ENCODE results near the gene PGAM1.
"Not testable (repeated sequence)": the region's sequence is repeated elsewhere in the genome, so short reads cannot be mapped to it uniquely, and the experiment has no call there.

The PGAM1 gene

DNA sequence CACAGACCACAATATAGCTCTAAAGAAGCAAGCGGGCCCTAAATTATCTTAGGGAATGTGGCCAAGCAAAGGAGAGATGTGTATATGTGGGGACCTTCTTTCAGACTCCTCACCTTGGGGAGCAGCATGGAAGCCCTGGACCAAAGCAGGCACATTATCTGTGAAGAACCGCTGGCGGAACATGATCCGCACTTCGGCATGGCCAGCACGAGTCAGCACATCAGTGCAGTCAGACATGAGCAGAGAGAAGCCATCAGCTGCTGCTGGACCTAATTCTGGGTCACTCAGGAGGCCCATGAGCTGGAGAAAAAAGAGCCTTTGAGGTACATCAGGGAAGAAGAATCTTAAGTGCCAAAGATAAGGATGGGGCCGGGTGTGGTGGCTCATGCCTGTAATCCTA, 33.9 kb downstream of the PGAM1 start:
- no peak for DNase-seq

DNA sequence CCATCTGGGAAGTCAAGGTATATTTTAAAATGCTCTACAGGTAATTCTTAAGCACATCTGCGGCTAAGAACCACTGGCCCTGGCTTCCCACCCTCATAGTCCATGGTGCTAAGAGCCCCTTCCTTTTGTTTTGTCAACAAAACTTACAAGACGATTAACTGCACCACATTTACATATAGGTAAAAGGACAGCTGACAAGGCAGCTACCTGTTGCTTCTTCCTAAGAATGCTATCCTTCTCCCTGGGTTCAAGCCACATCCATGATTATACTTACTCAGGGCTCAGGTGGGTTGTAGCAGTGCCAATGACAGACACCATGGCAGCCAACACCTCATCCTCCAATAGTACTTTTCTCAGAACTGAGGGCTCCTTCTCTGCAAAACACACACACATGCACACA, 36.3 kb downstream of the PGAM1 start:
- DNase-seq: no peak

DNA sequence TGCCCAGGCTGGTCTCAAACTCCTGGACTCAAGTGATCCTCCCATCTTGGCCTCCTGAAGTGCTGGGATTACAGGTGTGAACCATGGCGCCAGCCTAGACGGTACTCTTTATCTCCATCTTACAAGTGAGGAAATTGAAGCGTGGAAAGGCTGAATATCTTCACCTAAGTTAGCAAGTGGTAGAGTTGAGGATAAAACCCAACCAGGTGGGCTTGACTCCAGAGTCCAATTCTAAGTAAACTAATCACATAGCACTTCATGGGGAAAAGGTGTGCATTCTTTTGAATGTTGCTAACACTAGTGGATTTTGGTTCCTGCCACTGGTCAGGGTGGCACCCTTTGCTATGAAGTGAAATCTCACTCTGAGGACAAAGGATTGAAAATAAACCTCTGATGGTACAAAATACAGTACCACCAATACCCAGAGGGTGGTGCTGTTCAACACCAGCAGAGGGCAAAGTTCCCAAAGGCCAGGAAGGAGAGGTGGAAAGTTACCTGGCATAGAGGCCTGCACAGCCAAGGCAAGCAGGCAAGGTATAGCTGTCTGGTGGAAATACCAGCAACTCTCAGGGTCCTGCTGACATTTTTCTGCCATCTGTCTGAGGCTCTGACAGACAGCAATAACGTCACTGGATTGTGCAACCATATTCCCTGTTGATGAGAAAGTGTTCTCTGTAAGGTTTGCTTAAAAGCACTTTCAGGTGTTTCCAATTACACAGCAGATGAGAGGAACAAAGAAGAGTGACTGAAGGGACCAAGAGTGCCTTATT, 37.6 kb downstream of the PGAM1 start:
- no peak for DNase-seq

DNA sequence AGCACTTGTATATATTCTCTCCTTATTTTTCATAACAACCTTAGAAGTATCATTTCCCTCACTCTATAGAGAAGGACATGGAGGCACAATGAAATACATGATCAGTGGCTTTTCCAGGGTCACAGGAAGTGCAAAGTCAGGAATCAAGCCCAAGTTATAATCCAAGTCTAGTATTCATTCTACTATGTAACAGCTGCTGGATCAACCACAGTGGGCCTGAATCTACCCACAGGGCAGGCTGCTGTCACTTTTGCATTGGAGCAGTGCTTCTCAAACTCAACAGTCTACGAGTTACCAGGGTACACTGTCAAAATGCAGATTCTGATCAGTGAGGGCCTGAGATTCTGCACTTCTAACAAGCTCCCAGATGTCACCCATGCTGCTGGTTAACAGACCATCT, 38.2 kb downstream of the PGAM1 start:
- DNase-seq: no peak

DNA sequence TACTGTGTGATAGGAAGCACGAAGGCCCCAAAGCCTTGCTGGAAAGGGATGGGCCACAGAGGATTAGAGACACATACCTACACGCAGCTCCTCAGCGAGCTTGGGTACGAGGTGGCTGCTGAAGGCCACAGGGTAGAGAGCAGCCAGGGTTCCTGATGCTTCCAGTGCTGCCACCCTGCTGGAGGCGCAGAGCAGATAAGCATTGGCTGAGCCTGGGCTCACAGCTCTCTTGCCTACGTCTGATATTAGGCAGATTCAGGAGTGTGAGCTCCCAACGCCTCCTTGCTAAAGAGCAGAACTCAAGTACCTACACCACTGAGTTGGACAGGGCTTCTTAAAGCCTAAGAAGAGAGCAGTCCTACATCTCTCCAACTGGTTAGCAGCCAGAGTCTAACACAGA, 40.0 kb downstream of the PGAM1 start:
- DNase-seq: no peak

DNA sequence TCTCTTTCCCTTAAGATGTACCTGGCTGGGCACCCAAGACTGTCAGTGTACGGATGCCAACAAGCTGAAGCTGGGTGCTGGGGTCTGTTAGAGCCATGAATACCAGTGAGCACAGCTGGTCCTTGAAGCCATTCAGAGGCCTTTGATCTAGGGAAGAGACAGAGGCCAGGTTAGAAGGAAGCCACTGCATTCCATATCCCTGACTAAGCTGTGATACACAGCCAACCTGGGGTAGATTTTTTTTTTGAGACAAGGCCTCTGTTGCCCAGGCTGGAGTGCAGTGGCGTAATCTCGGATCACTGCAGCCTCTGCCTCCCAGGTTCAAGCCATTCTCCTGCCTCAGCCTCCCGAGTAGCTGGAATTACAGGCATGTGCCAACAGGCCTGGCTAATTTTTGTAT, 40.8 kb downstream of the PGAM1 start:
- peak; percentile 52 for DNase-seq

DNA sequence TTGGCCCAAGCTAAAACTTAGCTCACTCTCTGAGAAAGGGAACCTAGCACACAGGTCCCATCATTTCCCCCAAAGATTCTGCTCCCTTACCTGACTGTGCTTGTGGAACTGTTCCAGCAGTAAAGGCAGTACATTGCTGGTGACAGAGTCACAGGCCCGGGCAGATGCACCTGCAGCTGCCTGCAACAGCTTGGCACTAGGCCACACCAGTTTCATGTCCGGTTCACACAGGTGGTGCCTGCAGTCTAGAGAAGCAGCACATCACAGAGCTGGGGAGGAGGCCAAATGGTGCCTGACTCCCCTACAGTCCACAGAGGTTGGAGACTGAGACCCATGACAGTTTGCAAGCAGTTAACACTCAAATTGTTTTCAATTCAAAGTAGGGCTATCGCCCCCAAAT, 42.2 kb downstream of the PGAM1 start:
- DNase-seq: no peak

DNA sequence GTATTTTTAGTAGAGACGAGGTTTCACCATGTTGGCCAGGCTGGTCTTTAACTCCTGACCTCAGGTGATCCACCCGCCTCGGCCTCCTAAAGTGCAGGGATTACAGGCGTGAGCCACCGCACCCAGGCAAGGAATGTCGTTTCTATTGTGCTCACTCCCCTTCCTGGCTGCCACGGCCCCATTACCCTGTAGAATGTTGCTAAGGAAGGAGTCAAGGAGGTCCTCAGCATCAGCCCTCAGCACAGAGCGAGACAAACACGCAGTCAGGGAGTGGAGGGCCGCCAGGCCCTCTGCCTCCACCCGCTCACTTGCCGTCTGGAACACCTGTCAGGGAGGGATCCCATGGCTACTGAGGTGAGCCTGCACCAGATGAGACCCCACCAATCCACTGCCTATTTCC, 42.8 kb downstream of the PGAM1 start:
- DNase-seq: not testable (repeated sequence)

DNA sequence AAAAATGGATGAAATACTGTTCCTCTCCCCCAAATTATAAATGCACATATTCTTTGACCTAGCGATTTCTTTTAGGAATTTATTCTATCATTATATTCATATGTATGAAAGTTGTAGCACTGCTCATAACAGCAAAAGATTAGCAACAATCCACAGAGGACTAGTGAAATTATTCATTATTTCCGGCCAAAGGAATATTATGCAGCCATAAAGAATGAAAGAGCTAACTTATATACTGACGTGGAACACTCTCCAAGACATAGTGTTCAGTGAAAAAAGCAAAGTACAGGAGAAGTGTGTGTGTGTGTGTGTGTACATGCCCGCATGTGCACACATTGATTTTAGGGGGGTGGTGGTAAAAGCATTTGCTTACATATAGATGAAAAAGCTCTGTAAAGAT, 48.9 kb downstream of the PGAM1 start:
- DNase-seq: no peak

DNA sequence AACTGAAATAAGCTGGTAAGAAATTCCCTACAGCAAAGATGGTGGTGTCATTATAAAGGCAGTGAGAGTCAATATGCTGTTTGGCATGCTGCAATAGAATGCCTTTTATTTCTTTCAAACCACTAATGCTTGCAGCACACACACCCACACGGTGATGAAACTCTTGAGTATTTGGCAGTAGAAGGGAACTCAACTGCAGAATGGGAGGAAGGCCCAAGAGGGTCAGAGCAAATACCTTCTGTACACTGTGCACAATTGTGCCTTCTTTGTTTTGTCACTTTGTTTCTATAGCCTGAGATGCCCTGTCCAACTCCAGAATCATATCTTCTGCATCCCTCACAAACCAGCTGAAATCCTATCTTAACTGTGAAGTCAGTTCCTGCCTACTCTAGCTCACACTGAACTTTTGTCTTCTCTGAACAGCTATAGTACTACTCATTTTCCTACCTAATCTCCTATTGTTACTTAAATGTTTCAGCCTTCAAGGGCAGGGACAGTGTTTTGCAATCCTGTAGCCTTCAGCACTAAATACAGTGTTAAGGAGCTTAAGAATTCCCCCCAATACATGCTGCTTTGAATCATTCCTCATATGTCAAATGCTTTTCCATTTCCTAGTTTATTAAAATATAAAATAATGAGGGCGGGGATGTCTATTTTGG, 50.1 kb downstream of the PGAM1 start:
- DNase-seq: peak; percentile 25

DNA sequence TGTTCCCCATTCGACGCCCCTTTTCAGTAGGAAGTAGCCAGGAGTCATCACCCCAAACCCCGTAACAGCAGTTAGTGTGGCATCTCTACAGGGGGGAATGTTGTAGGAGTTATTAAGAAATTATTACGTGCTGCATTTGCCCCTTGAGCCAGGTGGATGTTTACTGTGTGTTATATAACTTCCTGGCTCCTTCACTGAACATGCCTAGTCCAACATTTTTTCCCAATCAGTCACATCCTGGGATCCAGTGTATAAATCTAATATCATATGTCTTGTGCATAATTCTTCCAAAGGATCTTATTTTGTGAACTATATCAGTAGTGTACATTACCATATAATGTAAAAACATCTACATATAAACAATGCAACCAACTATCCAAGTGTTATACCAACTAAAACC, 53.4 kb downstream of the PGAM1 start:
- peak; percentile 66 for DNase-seq

DNA sequence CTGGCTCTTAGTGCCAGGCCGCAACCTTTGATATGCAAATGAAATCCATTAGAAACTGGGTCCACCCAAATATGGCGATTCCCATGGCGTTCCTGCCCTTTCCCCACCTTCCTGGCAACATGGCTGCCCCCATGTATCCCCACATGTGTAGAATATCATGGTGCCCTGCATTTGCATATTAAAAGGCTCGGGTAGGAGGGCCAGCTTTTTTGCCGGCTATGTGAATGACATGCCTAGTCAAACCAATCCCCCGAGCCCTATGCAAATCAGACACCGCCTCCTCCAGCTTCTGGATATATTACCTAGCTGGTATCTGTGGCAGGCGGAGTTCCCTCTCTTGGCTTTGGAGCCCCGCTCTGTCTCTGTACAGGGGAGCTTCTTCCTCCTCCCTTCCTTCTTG, 53.9 kb downstream of the PGAM1 start:
- DNase-seq: peak; percentile 90

DNA sequence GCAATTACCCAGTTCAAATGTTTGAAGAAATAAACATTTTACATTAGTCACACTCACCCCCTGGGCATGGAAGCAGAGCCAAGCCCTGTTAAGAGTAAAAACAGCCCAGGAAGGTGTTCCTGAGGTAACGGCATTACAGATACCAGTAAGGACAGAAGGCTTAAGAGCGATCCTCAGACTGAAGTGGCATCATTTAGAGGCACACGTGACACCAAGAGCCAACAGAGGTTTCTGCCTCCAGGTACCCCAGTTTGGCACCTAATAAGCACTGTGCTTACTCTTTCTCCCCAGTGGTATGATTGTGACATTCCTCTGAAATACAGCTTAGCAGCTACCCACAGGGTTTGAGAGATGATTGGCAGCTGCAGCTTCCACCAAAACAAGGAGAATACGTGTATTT, 55.1 kb downstream of the PGAM1 start:
- peak; percentile 26 for DNase-seq

DNA sequence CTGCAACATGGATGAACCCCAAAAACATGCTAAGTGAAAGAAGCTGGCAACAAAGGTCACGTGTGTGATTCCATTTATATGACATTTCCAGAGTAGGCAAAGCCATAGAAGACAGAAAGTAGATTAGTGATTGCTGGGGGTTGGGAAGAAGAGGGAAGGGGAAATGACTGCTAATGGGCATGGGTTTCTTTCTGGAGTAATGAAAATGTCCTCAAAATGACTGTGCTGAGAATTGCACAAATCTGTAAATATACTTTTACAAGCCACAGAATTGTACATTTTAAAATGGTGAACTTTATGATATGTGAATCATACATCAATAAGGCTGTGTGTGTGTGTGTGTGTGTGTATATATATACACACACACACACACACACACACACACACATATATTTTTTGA, 56.4 kb downstream of the PGAM1 start:
- no peak for DNase-seq

Measured in NCI-H226 (cell line).